GM23338 (cell line): ENCODE measurements around the gene ING5.

Experiments used
- EZH2 ChIP-seq: fragments of 200-600 bp; sonication (generic); IDR thresholded peaks from one replicate; pipeline ENCODE4 v1.8.0; 2017; ENCODE audit warnings: antibody characterized with exemption, mild to moderate bottlenecking, low read depth; ENCODE audit not compliant: unreplicated experiment
- POLR2AphosphoS5 ChIP-seq: IDR thresholded peaks from 2 replicates; pipeline ENCODE4 v1.6.1; 2016; ENCODE audit warnings: antibody characterized with exemption, low read depth
- TF ChIP-seq, protein P1 (sequence below), 2 experiments: fragments of 200-600 bp in 1 of 2; sonication (generic) in 1 of 2; conservative IDR thresholded peaks; 2 replicates each; pipeline versions ENCODE4 v1.5.1 to v1.6.1; 2016 to 2017; ENCODE audit warnings: antibody characterized with exemption in 2 of 2, low read depth in 2 of 2, mild to moderate bottlenecking in 2 of 2, moderate library complexity in 1 of 2
- TF ChIP-seq, protein P2 (sequence below): IDR thresholded peaks from one replicate; pipeline ENCODE4 v1.6.1; 2018; ENCODE audit warnings: antibody characterized with exemption; ENCODE audit not compliant: unreplicated experiment

DNA sequence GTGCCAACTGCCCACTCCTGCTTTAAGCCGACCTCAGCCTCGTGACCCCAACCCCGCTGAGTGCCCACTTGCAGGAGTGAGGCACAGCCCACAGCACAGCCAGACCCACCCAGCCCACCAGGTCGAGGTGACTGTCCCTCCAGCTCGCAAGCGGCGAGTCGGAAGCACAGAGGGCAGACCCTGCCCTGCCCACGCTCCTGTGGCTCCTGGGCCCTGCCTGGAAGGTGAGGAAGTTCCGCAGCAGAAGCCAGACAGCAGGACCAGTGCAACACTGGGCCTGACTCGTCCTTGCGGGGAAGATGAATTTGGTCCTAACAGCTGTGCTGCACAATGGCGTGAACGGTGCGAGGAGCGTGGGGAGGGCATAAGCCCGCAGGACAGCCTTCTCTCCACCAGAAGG is 25.2 kb upstream of the ING5 start:
- TF ChIP-seq, protein P1, sequence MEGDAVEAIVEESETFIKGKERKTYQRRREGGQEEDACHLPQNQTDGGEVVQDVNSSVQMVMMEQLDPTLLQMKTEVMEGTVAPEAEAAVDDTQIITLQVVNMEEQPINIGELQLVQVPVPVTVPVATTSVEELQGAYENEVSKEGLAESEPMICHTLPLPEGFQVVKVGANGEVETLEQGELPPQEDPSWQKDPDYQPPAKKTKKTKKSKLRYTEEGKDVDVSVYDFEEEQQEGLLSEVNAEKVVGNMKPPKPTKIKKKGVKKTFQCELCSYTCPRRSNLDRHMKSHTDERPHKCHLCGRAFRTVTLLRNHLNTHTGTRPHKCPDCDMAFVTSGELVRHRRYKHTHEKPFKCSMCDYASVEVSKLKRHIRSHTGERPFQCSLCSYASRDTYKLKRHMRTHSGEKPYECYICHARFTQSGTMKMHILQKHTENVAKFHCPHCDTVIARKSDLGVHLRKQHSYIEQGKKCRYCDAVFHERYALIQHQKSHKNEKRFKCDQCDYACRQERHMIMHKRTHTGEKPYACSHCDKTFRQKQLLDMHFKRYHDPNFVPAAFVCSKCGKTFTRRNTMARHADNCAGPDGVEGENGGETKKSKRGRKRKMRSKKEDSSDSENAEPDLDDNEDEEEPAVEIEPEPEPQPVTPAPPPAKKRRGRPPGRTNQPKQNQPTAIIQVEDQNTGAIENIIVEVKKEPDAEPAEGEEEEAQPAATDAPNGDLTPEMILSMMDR (conservative IDR thresholded peaks at IDR 0.05; ENCODE audit: low read depth in 2 of 2), result no peak
- TF ChIP-seq POLR2AphosphoS5 (no peak), EZH2 (no peak)
- TF ChIP-seq, protein P2, sequence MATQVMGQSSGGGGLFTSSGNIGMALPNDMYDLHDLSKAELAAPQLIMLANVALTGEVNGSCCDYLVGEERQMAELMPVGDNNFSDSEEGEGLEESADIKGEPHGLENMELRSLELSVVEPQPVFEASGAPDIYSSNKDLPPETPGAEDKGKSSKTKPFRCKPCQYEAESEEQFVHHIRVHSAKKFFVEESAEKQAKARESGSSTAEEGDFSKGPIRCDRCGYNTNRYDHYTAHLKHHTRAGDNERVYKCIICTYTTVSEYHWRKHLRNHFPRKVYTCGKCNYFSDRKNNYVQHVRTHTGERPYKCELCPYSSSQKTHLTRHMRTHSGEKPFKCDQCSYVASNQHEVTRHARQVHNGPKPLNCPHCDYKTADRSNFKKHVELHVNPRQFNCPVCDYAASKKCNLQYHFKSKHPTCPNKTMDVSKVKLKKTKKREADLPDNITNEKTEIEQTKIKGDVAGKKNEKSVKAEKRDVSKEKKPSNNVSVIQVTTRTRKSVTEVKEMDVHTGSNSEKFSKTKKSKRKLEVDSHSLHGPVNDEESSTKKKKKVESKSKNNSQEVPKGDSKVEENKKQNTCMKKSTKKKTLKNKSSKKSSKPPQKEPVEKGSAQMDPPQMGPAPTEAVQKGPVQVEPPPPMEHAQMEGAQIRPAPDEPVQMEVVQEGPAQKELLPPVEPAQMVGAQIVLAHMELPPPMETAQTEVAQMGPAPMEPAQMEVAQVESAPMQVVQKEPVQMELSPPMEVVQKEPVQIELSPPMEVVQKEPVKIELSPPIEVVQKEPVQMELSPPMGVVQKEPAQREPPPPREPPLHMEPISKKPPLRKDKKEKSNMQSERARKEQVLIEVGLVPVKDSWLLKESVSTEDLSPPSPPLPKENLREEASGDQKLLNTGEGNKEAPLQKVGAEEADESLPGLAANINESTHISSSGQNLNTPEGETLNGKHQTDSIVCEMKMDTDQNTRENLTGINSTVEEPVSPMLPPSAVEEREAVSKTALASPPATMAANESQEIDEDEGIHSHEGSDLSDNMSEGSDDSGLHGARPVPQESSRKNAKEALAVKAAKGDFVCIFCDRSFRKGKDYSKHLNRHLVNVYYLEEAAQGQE, result no peak
